GM23248 (cell line): ENCODE results near the gene DTNA.

Experiments
- EZH2 ChIP-seq: fragments of 200-600 bp; sonication (generic); IDR thresholded peaks from 2 replicates; pipeline ENCODE4 v1.6.1; 2018; ENCODE audit warnings: antibody characterized with exemption, mild to moderate bottlenecking; ENCODE audit not compliant: insufficient read depth, poor library complexity, severe bottlenecking
- EZH2phosphoT487 ChIP-seq: fragments of 200-600 bp; sonication (generic); IDR thresholded peaks from 2 replicates; pipeline ENCODE4 v1.6.1; 2018; ENCODE audit warnings: antibody characterized with exemption, moderate library complexity, mild to moderate bottlenecking, low read depth; ENCODE audit not compliant: insufficient read depth

- TF ChIP-seq EZH2 (no peak), EZH2phosphoT487 (no peak)
Measured at GRCh38 chr18:34870555-34871310, 160.6 kb downstream of the DTNA start.
